HG03521 (cell line): ENCODE measurements around the gene HSP90AA1.
"Not testable (repeated sequence)": the region's sequence is repeated elsewhere in the genome, so short reads cannot be mapped to it uniquely, and the experiment has no call there.

Experiments
- ATAC-seq: cut with Tn5 transposase; IDR thresholded peaks from one replicate; pipeline ENCODE4 v1.9.1; 2021; ENCODE audit warnings: mild to moderate bottlenecking, moderate library complexity; ENCODE audit not compliant: unreplicated experiment

The HSP90AA1 gene

GRCh38 chr14:102095231-102095870 lies 8.5 kb upstream of the HSP90AA1 start:
- ATAC-seq: no peak

DNA sequence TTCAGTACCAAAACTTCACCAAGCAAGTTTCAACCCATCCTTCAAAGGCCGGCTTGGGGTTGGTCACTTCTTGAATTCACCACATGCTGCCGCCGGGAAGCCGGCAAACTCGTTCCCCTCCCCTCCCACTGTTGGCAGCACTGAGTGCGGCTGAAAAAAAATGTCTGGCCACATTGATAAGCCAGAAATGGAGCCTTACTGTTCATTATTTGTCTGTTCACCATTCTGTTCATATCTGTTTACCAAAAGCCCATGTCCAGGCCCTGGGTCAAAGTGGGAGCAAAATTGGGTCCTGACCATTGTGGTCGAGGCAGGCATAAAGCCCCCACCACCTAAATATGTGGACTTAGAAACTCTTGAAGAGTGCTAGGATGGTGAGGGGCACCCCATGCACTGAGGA lies 7.3 kb upstream of the HSP90AA1 start:
- no peak for ATAC-seq

- ATAC-seq: no peak
These were observed 6.0 kb upstream of the HSP90AA1 start for GRCh38 chr14:102092806-102093205.

GRCh38 chr14:102090713-102091112 lies 3.9 kb upstream of the HSP90AA1 start:
- ATAC-seq: no peak

DNA sequence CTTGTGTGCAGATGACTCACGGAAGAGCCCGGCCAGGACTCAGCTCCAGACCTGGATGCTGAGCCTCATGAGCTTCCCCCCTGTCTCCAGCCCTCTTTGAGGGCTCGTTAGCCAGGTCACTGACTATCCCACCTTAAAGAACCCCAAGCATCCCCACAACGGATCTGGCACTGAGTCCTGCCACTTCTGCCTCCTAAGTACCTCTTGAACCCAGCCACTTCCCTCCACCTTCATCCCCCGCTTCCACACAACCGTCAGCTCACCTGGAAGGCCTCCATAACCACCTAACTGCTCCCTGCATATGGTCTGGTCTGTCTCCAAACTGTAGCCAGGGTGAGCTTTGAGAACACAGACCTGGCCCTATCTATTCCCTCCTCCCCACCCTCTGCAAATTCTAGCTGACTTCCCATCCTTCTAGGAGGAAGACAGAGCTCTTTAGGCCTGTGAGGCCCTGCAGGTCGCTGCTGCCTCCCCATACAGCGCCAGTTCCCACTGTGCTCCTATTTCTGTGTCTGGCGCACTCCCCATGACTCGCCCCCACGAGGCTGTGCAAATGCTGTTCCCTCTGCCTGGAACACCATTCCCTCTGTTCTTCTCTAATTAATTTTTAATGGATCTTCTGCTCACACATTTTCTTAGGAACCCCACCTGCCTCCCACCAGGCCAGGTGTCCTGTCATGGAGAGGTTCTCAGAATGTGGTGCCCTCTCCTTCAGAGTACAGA lies 2.9 kb upstream of the HSP90AA1 start:
- ATAC-seq: no peak

DNA sequence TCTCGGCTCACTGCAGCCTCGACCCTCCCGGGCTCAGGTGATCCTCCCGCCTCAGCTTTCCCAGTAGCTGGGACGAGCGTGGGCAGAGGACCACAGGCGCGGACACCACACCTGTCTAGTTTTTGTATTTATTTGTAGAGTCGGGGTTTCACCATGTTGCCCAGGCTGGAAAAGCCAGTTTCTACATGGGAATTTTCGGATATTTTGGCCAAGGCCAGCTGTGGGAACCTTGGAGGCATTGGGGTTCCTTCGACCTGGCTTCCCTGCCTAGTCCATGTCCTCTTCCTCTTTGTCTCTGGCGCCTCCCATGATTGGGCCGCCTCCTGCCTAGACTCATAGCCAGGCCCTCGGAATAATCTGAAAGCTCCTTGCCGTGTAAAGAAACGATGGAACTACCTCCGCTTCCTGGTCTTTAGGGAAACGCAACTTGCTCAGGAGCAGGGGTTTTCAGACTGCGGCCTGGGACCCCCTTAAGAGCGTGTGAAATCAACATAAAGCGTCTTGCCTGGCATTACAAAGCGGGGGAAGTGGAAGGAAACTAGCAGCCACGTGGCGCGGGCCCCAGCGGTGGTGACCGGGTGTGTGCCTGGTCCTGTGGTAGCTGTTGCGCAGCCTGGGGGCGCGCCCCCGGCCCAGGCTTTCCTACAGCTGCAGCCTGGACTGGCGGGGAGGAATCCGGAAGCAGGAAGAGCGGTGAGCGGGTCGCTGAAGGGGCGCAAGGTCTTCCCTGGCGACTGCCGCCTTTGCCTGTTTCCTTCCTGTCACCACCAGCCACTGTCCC lies 1.4 kb upstream of the HSP90AA1 start:
- ATAC-seq: no peak

GRCh38 chr14:102087762-102088011 lies 843 bp upstream of the HSP90AA1 start:
- ATAC-seq: no peak

DNA sequence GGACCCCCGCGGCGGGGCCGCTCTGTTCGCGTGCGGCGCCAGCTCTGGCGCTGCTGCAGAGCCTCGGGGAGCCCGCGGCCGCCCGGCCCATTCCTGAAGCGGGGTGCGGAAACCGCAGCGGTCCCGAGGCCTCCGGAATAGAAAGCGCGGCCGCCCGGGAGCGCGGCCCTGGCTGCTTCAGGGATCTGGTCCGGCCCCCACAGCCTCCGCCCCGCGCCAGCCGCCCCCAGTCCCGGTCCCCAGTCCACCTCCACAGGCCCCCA lies 204 bp downstream of the HSP90AA1 start:
- ATAC-seq: no peak

GRCh38 chr14:102085948-102086708 lies 716 bp downstream of the HSP90AA1 start:
- ATAC-seq: peak; percentile 25

DNA sequence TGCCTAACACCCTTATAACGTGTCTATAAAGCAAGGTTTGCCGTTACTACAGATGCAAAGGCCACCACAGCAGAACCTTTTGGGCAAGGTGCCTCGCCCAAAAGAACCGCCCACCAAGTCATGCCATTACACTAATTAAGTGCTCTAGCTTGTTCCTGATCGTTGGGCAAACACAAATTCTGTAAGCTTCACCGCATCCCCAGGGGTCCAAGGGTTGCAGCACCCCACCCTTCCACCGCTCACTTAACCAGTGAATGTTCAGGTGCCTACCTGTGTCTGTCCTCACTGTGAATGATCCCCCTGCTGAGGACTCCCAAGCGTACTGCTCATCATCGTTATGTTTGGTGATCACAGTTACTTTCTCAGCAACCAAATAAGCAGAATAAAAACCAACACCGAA lies 1.4 kb downstream of the HSP90AA1 start:
- ATAC-seq: no peak

DNA sequence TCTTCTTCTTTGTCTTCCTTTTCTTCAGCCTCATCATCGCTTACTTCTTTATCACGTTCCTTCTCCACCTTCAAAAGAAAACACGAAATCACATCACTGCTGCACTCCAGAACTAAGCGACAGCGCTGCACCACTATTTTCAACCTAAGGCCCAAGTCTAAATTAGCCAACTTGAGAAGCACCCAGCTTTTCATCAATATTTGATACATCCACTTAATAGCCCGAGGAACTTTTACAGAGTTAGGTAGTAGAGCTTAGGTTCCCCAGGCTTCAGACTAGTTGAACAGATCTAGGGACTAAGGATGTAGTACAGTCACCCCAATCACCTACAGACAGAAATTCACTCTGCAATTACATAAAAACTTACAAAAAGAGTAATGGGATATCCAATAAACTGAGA lies 1.9 kb downstream of the HSP90AA1 start:
- ATAC-seq: no peak

GRCh38 chr14:102084522-102084921 lies 2.3 kb downstream of the HSP90AA1 start:
- not testable (repeated sequence) for ATAC-seq

GRCh38 chr14:102081231-102082080 lies 5.4 kb downstream of the HSP90AA1 start:
- no peak for ATAC-seq

- ATAC-seq: no peak
These were observed 6.4 kb downstream of the HSP90AA1 start for GRCh38 chr14:102080183-102081080.

DNA sequence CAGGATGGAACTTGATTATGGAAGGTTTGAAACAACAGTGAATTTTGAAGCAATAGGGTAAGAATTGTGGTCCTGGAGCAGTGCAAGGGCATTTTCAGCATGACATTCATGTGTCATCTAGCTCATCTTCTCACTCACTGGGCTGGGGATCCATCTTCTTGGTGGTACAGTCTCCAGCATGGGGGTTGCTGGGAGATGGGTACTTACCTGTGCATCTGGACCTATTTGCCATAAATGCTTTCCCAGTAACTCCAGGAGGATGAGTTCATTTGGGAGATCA lies 7.2 kb downstream of the HSP90AA1 start:
- ATAC-seq: no peak

DNA sequence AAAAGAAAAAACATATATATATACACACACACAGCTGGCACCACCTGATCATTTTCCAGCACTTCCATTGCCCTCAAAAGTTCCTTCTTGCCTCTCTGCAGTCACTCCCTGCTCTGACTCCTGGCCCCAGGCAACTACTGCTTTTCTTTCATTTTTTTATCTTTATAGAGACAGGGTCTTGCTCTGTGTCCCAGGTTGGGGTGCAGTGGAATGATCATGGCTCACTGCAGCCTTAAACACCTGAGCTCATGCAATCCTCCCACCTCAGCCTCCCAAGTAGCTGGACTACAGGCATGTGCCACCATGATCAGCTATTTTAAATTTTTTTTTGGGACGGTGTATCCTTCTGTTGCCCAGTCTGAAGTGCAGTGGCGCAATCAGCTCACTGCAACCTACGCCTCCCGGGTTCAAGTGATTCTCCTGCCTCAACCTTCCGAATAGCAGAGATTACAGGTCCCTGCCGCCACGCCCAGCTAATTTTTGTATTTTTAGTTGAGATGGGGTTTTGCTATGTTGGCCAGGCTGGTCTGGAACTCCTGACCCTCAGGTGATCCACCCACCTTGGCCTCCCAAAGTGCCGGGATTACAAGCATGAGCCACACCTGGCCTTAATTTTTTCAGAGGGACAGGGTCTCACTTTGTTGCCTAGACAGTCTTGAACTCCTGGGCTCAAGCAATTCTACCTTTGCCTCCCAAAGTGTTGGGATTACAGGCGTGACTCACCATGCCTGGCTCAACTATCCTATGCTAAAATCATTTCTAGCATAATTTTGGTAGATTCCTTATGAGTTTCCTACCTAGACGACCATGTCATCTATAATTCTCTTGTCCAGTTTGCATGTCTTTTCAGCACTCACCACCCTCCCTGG lies 7.8 kb downstream of the HSP90AA1 start:
- no peak for ATAC-seq

GRCh38 chr14:102078361-102078791 lies 8.5 kb downstream of the HSP90AA1 start:
- ATAC-seq: not testable (repeated sequence)

DNA sequence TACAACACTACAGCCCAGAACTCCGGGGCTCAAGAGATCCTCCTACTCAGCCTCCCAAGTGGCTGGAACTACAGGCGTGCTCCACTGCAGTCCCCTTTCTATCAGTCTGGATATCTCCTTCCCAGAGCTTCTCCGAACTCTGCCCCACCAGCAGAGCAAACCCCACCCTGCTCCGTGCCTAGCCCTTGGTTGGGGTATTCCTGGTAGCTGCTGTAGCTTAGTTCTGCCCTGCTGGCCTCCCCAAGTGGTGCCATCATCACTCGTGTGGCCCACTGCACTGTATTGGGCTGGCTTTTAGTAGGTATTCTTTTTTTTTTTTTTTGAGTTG lies 9.5 kb downstream of the HSP90AA1 start:
- ATAC-seq: no peak

DNA sequence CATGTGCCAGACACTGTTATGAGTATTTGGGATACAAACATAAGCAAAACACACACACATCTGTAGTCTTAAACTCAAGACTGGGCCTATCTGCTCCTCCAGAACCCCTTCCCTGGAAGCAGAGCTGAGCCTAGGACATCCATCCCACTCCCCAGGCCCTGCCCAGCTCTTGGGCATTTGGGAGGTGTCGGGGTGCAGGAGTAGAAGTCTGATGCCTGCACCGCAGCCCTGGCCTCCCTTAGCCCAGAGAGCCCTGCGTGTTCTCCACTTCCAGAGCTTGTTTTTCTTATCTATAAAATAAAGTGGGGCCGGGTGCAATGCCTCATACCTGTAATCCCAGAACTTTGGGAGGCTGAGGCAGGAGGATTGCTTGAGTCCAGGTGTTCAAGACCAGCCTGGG lies 11.7 kb downstream of the HSP90AA1 start:
- no peak for ATAC-seq
